ENCODE results near the gene HPGDS. TPM values are rescaled to one million over a fixed set of nuclear protein-coding genes. Genes with fewer than 3 reads are reported as not detected.

Gene HPGDS
- total RNA-seq, 6 experiments from 2014 or later: 0.16 to 0.98 (median 0.54) TPM; not detected in 1

GRCh38 chr4:94359838-94360237, 17.2 kb upstream of the HPGDS start:
- no peaks in the 10 kb centered on the region for H3K9me3 ChIP-seq

DNA sequence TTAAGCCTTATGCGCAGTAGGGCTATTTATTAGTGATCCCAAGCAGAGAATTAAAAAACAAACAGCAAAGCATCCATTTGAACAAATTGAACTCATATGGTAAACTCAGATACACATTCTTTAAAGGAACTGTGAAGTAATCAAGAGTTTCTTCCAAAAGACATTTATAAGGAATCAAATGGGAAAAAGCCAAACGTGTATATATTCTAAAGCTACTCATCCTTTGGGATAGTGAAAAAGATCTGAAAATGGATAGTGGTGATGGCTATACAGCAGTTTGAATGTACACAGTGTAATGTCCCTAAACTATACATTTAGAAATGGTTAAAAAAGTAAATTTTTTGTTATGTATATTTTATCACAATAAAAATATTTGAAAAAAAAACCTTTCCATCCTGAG, 16.6 kb upstream of the HPGDS start:
- TF ChIP-seq POLR2A (IDR thresholded peaks at IDR 0.05) (no peak), CTCF (IDR thresholded peaks at IDR 0.05) (no peak)
- no peak overlapping the region for H3K4me3 ChIP-seq
- intact Hi-C loops (cut with DNase I): no loop called here
- H3K4me1 ChIP-seq: no peaks in the 10 kb centered on the region
- DNase-seq: no peak
- no peaks in the 10 kb centered on the region for H3K36me3 ChIP-seq
- H3K27me3 ChIP-seq: no peaks in the 10 kb centered on the region
- no peak overlapping the region for H3K27ac ChIP-seq
- no peaks in the 10 kb centered on the region for H3K9me3 ChIP-seq
- 73% methylated on average over 2 of the region's 2 CpGs for WGBS (ENCODE audit: insufficient coverage, low coverage, low lambda C conversion rate, missing lambda C conversion rate)
- ATAC-seq: no peak

More at GRCh38 chr4:94359838-94360237, 17.2 kb upstream of the HPGDS start:
- TF ChIP-seq CTCF (IDR thresholded peaks at IDR 0.05) (no peak), POLR2A (IDR thresholded peaks at IDR 0.05) (no peak)
- 58% methylated on average over 4 of the region's 4 CpGs for WGBS (ENCODE audit: insufficient coverage, low coverage, low lambda C conversion rate, missing lambda C conversion rate)
- no peak overlapping the region for H3K27ac ChIP-seq
- intact Hi-C loops (cut with DNase I): no loop called here
- H3K36me3 ChIP-seq: no peaks in the 10 kb centered on the region
- H3K4me1 ChIP-seq: no peaks in the 10 kb centered on the region
- DNase-seq (no peak), ATAC-seq (no peak)
- H3K27me3 ChIP-seq: no peaks in the 10 kb centered on the region
- H3K4me3 ChIP-seq: no peak overlapping the region

DNA sequence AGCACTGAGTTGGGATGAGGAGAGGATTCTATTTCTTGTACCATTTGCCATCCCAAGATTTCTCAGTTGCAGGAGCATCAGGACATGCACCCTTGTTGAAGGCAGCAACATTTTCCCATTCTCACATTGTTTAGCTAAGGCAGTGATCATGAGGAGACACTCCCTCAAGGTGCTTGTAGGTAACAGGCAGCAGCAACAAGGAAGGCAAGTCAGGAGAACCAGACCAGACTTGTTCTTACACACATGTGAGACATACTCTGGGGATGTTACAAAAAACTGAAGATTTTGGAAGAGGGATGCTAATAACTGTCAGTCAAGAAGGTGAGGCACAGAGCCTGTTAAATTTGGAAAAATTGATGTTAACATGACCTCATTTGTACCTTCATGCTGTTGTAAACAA, 15.5 kb upstream of the HPGDS start:
- no peaks in the 10 kb centered on the region for H3K4me1 ChIP-seq
- DNase-seq (no peak), ATAC-seq (no peak)
- H3K4me3 ChIP-seq: no peak overlapping the region
- H3K9me3 ChIP-seq: no peaks in the 10 kb centered on the region
- TF ChIP-seq CTCF (IDR thresholded peaks at IDR 0.05) (no peak), POLR2A (IDR thresholded peaks at IDR 0.05) (no peak)
- H3K27me3 ChIP-seq: no peaks in the 10 kb centered on the region
- intact Hi-C loops (cut with DNase I): no loop called here
- no peaks in the 10 kb centered on the region for H3K36me3 ChIP-seq
- no peak overlapping the region for H3K27ac ChIP-seq

- intact Hi-C loops (cut with DNase I): no loop called here
- WGBS (ENCODE audit: insufficient coverage, low coverage, low lambda C conversion rate, missing lambda C conversion rate): 80% methylated on average over 2 of the region's 2 CpGs
- no peaks in the 10 kb centered on the region for H3K27me3 ChIP-seq
- ATAC-seq (no peak), DNase-seq (no peak)
- H3K36me3 ChIP-seq: no peaks in the 10 kb centered on the region
- TF ChIP-seq POLR2A (IDR thresholded peaks at IDR 0.05) (no peak), CTCF (IDR thresholded peaks at IDR 0.05) (no peak)
- H3K9me3 ChIP-seq: no peaks in the 10 kb centered on the region
- no peak overlapping the region for H3K4me3 ChIP-seq
- H3K27ac ChIP-seq: no peak overlapping the region
- H3K4me1 ChIP-seq: no peaks in the 10 kb centered on the region
These were observed 15.0 kb upstream of the HPGDS start for GRCh38 chr4:94357624-94358023.

- H3K4me3 ChIP-seq: no peak overlapping the region
- TF ChIP-seq POLR2A (IDR thresholded peaks at IDR 0.05) (no peak), CTCF (IDR thresholded peaks at IDR 0.05) (no peak)
- DNase-seq (no peak), ATAC-seq (no peak)
- H3K27me3 ChIP-seq: no peaks in the 10 kb centered on the region
- no peak overlapping the region for H3K27ac ChIP-seq
- 67% methylated on average over 1 of the region's 2 CpGs for WGBS (ENCODE audit: insufficient coverage, low coverage, low lambda C conversion rate, missing lambda C conversion rate)
- H3K9me3 ChIP-seq: no peaks in the 10 kb centered on the region
- no peaks in the 10 kb centered on the region for H3K4me1 ChIP-seq
- intact Hi-C loops (cut with DNase I): no loop called here
- no peaks in the 10 kb centered on the region for H3K36me3 ChIP-seq
These were observed 13.8 kb upstream of the HPGDS start for GRCh38 chr4:94356444-94356843.
